Smooth muscle cell (in vitro differentiated cells): ENCODE data around the gene CD74. TPM values are rescaled to one million over a fixed set of nuclear protein-coding genes. Genes with fewer than 3 reads are reported as not detected.
"Not testable (repeated sequence)": the region's sequence is repeated elsewhere in the genome, so short reads cannot be mapped to it uniquely, and the experiment has no call there.

Experiments used
- DNase-seq: peaks from one replicate; lab custom pipeline; 2025; ENCODE audit not compliant: unreplicated experiment; lab: John Stamatoyannopoulos, UW
- H2AFZ ChIP-seq: fragments of 200-600 bp; sonication (generic); 2 replicates; pipeline ENCODE4 v1.6.0; 2016; ENCODE audit warnings: antibody characterized with exemption, low read depth, mild to moderate bottlenecking
- H3F3A ChIP-seq: fragments of 200-600 bp; sonication (generic); 2 replicates; pipeline ENCODE4 v1.6.0; 2017; ENCODE audit warnings: antibody characterized with exemption, low read depth
- H3K27ac ChIP-seq: fragments of 200-600 bp; sonication (generic); 2 replicates; pipeline ENCODE4 v1.5.1; 2016; ENCODE audit warnings: low read depth, mild to moderate bottlenecking
- H3K27me3 ChIP-seq: fragments of 200-600 bp; sonication (generic); 2 replicates; pipeline ENCODE4 v1.6.1; 2016; ENCODE audit warnings: low read depth, mild to moderate bottlenecking
- H3K36me3 ChIP-seq: fragments of 200-600 bp; sonication (generic); 2 replicates; pipeline ENCODE4 v1.5.1; 2016; ENCODE audit warnings: low read depth
- H3K4me1 ChIP-seq: fragments of 200-600 bp; sonication (generic); 2 replicates; pipeline ENCODE4 v1.5.1; 2016; ENCODE audit warnings: low read depth
- H3K4me2 ChIP-seq: fragments of 200-600 bp; sonication (generic); 2 replicates; pipeline ENCODE4 v1.6.0; 2016; ENCODE audit warnings: mild to moderate bottlenecking
- H3K4me3 ChIP-seq: fragments of 200-600 bp; sonication (generic); 2 replicates; pipeline ENCODE4 v1.5.1; 2016; ENCODE audit warnings: mild to moderate bottlenecking
- H3K79me2 ChIP-seq: fragments of 200-600 bp; sonication (generic); 2 replicates; pipeline ENCODE4 v1.6.0; 2016; ENCODE audit warnings: low read depth, mild to moderate bottlenecking
- H3K9ac ChIP-seq: fragments of 200-600 bp; sonication (generic); 2 replicates; pipeline ENCODE4 v1.6.0; 2016; ENCODE audit warnings: low read depth
- H3K9me3 ChIP-seq: fragments of 200-600 bp; sonication (generic); replicated peaks from 2 replicates; pipeline ENCODE4 v1.5.1; 2016; ENCODE audit warnings: low read depth
- H4K20me1 ChIP-seq: fragments of 200-600 bp; sonication (generic); 2 replicates; pipeline ENCODE4 v1.6.0; 2016; ENCODE audit warnings: low read depth
- WGBS: methylation state at CpG from one replicate; pipeline ENCODE4 v1.1.7; 2016; ENCODE audit warnings: low lambda C conversion rate; 5-methylcytosine and 5-hydroxymethylcytosine counted together
- polyA plus RNA-seq: library from polyadenylated mRNA; unstranded; fragments of >200 nt; fragmentation: Nextera tagmentation; extraction: Ambion mirVana; gene quantifications from 2 replicates; pipeline ENCODE4 v1.2.1, GENCODE V29; 2016
- total RNA-seq: library from RNA; depleted of rRNA; stranded (reverse); fragments of >200 nt; gene quantifications from 2 replicates; pipeline ENCODE4 v1.2.3, GENCODE V29; 2014
- TF ChIP-seq, protein P1 (sequence below): fragments of 200-600 bp; sonication (generic); IDR thresholded peaks from 2 replicates; pipeline ENCODE4 v1.5.1; 2017; ENCODE audit warnings: borderline replicate concordance, mild to moderate bottlenecking, antibody characterized with exemption; ENCODE audit not compliant: insufficient read depth, poor library complexity, severe bottlenecking

The CD74 gene
- total and polyA plus RNA-seq, 2 experiments from 2014 or later, result 2.7 to 3.9 TPM

DNA sequence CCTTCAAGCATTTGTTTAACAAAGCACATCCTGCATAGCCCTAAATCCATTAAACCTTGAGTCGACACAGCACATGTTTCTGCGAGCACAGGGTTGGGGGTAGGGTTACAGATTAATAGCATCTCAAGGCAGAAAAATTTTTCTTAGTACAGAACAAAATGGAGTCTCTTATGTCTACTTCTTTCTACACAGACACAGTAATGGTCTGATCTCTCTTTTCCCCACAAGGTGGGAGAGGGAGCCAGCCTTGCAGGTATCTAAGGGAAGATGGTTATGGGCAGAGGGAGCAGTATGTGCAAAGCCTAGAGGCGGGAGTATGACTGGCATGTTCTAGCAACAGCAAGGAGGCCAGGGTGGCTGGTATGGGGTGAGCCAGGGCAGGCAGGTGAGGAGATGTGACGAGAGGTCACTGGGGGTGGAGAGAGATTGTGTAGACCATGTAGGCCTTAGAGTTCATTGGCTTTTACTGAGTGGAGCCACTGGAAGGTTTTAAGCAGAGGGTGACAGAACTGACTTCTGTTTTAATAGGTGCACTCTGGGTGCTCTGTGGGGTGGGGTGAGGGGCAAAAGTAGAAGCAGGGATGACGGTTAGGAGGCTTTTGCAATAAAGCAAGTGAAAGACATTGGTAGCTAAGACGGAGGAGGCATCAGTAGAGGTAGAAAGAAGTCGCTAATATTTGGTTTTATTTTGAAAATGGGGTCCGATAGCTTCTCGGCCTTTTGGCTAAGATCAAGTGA lies 42.0 kb upstream of the CD74 start:
- H3K9ac ChIP-seq, result no peak overlapping the region
- no peak for DNase-seq
- no peaks in the 10 kb centered on the region for H3F3A ChIP-seq
- H4K20me1 ChIP-seq, result no peaks in the 10 kb centered on the region
- no peaks in the 10 kb centered on the region for H3K36me3 ChIP-seq
- no peaks in the 10 kb centered on the region for H3K79me2 ChIP-seq
- H3K4me1 ChIP-seq, result no peaks in the 10 kb centered on the region
- 61% methylated on average over 9 of the region's 9 CpGs for WGBS
- no peaks in the 10 kb centered on the region for H3K27me3 ChIP-seq
- no peaks in the 10 kb centered on the region for H3K9me3 ChIP-seq
- H2AFZ ChIP-seq, result no peak overlapping the region
- H3K27ac ChIP-seq, result no peak overlapping the region
- H3K4me2 ChIP-seq, result no peak overlapping the region
- TF ChIP-seq, protein P1, sequence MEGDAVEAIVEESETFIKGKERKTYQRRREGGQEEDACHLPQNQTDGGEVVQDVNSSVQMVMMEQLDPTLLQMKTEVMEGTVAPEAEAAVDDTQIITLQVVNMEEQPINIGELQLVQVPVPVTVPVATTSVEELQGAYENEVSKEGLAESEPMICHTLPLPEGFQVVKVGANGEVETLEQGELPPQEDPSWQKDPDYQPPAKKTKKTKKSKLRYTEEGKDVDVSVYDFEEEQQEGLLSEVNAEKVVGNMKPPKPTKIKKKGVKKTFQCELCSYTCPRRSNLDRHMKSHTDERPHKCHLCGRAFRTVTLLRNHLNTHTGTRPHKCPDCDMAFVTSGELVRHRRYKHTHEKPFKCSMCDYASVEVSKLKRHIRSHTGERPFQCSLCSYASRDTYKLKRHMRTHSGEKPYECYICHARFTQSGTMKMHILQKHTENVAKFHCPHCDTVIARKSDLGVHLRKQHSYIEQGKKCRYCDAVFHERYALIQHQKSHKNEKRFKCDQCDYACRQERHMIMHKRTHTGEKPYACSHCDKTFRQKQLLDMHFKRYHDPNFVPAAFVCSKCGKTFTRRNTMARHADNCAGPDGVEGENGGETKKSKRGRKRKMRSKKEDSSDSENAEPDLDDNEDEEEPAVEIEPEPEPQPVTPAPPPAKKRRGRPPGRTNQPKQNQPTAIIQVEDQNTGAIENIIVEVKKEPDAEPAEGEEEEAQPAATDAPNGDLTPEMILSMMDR, result no peak
- no peak overlapping the region for H3K4me3 ChIP-seq

- H3K4me1 ChIP-seq, H2AFZ ChIP-seq, DNase-seq, H4K20me1 ChIP-seq, H3F3A ChIP-seq, H3K27ac ChIP-seq, H3K4me3 ChIP-seq, H3K36me3 ChIP-seq, H3K9me3 ChIP-seq, H3K27me3 ChIP-seq, H3K4me2 ChIP-seq, H3K9ac ChIP-seq, H3K79me2 ChIP-seq: not testable (repeated sequence)
- 47% methylated on average over 8 of the region's 8 CpGs for WGBS
Observed at GRCh38 chr5:150454027-150454426, 41.3 kb upstream of the CD74 start.

DNA sequence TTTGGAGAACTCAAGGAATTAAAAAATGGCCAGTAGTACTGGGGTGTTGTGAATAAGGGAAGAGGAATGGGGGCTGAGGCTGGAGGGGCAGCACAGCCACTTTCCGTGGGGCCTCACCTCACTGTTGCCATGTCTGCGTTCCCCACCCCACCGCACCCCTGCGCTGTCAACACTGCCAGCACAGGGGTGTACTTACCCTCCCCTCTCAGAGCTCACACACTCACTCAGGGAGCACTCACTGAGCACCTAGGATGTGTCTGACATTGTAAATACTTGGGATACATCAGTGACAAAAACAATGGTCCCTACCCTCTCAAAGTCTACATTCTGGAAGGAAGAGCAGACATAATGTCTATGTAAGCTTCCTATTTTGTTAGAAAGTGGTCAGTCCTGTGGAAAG lies 40.2 kb upstream of the CD74 start:
- Histone ChIP-seq H3K27me3 (no peaks in the 10 kb centered on the region), H3K27ac (no peak overlapping the region), H3K4me3 (no peak overlapping the region), H3K9me3 (no peaks in the 10 kb centered on the region), H3K79me2 (peaks cover 16% of the 10 kb centered on the region), H3K4me1 (peaks cover 7% of the 10 kb centered on the region), H4K20me1 (peaks cover 16% of the 10 kb centered on the region), H3K4me2 (no peak overlapping the region), H3K9ac (no peak overlapping the region), H3F3A (peaks cover 12% of the 10 kb centered on the region), H3K36me3 (no peaks in the 10 kb centered on the region), H2AFZ (no peak overlapping the region)
- TF ChIP-seq, protein P1, result no peak
- no peak for DNase-seq
- WGBS, result 97% methylated on average over 4 of the region's 4 CpGs

- H3K4me3 ChIP-seq, result no peak overlapping the region
- H3K4me2 ChIP-seq, result no peak overlapping the region
- TF ChIP-seq, protein P1, result no peak
- peaks cover 11% of the 10 kb centered on the region for H3K36me3 ChIP-seq
- H3K9me3 ChIP-seq, result no peaks in the 10 kb centered on the region
- H3K79me2 ChIP-seq, result peaks cover 29% of the 10 kb centered on the region
- H2AFZ ChIP-seq, result no peak overlapping the region
- no peak overlapping the region for H3K9ac ChIP-seq
- peaks cover 9% of the 10 kb centered on the region for H3K4me1 ChIP-seq
- H4K20me1 ChIP-seq, result peaks cover 29% of the 10 kb centered on the region
- DNase-seq, result no peak
- 100% methylated on average over 1 of the region's 1 CpG for WGBS
- H3K27ac ChIP-seq, result no peak overlapping the region
- H3K27me3 ChIP-seq, result no peaks in the 10 kb centered on the region
- H3F3A ChIP-seq, result peaks cover 19% of the 10 kb centered on the region
Observed at GRCh38 chr5:150451594-150451993, 38.9 kb upstream of the CD74 start.
